Endothelial cell of umbilical vein (primary cell): ENCODE data around the gene ELF4. TPM values are rescaled to one million over a fixed set of nuclear protein-coding genes. Genes with fewer than 3 reads are reported as not detected.

Experiments
- Bru-seq: library from RNA; stranded (reverse); fragments of 400-500 nt; gene quantifications from one replicate; lab custom pipeline; 2021; lab: Mats Ljungman, UMichigan
- BruChase-seq, 2 experiments: library from RNA; stranded (reverse); fragments of 400-500 nt; gene quantifications; one replicate each; lab custom pipeline; 2021; lab: Mats Ljungman, UMichigan
- BruUV-seq: library from RNA; stranded (reverse); fragments of 400-500 nt; replicated peaks from 2 replicates; lab custom pipeline; 2021; lab: Mats Ljungman, UMichigan
- CTCF ChIA-PET: fragments of 300-600, 350-600 bp; sonication (Branson Sonifier 250); formaldehyde crosslinking; loops from one replicate; lab custom pipeline; 2021; ENCODE audit warnings: antibody characterized with exemption, inconsistent platforms; lab: Charles Lee
- POLR2A ChIA-PET: fragments of 300-600, 350-600 bp; sonication (Branson Sonifier 250); formaldehyde crosslinking; loops from one replicate; lab custom pipeline; 2021; ENCODE audit warnings: antibody characterized with exemption, inconsistent platforms; lab: Charles Lee
- DNase-seq: peaks from one replicate; pipeline ENCODE4 v3.0.0-alpha.2; 2011; ENCODE audit warnings: low read depth, low spot score
- FAIRE-seq: peaks from 2 replicates; lab custom pipeline; 2011; peaks lifted over from hg19 to GRCh38; lab: Jason Lieb, UNC
- H2AFZ ChIP-seq: 2 replicates; pipeline ENCODE4 v1.6.0; 2012; ENCODE audit warnings: low read depth, low read length, control low read depth, inconsistent platforms
- H3K27ac ChIP-seq: 2 replicates; pipeline ENCODE4 v1.5.1; 2011; ENCODE audit warnings: low read depth, mild to moderate bottlenecking, control low read depth, low read length, moderate library complexity; ENCODE audit not compliant: insufficient read depth
- H3K27me3 ChIP-seq, 2 experiments: 2 replicates each; pipeline versions ENCODE4 v1.6.0 to v1.6.1; 2011; ENCODE audit warnings: low read length in 2 of 2, mixed read lengths in 1 of 2; ENCODE audit not compliant: control insufficient read depth in 2 of 2, insufficient read depth in 2 of 2
- H3K36me3 ChIP-seq, 2 experiments: 2 replicates in 1 of 2; 3 replicates in 1 of 2; pipeline ENCODE4 v1.5.1; 2011; ENCODE audit warnings: low read length in 2 of 2, mild to moderate bottlenecking in 1 of 2, moderate library complexity in 1 of 2; ENCODE audit not compliant: control insufficient read depth in 2 of 2, insufficient read depth in 2 of 2; ENCODE audit errors: extremely low read depth in 1 of 2
- H3K4me1 ChIP-seq: 3 replicates; pipeline ENCODE4 v1.5.1; 2011; ENCODE audit warnings: mild to moderate bottlenecking, low read length; ENCODE audit not compliant: control insufficient read depth, insufficient read depth; ENCODE audit errors: extremely low read depth
- H3K4me2 ChIP-seq: 2 replicates; pipeline ENCODE4 v1.6.1; 2011; ENCODE audit warnings: low read length, control low read depth, mixed read lengths; ENCODE audit not compliant: insufficient read depth
- H3K4me3 ChIP-seq, 3 experiments: fragments of 200-600 bp in 1 of 3; sonication (generic), shearing (Covaris generic) in 1 of 3; replicated peaks in 1 of 3; 2 replicates each; pipeline ENCODE4 v1.5.1; 2011 to 2016; ENCODE audit warnings: control low read depth in 3 of 3, low read length in 3 of 3, mild to moderate bottlenecking in 2 of 3, inconsistent platforms in 1 of 3, low read depth in 1 of 3, moderate library complexity in 1 of 3; ENCODE audit not compliant: insufficient read depth in 1 of 3
- H3K79me2 ChIP-seq: 2 replicates; pipeline ENCODE4 v1.6.0; 2012; ENCODE audit warnings: low read length, inconsistent platforms; ENCODE audit not compliant: control insufficient read depth, insufficient read depth
- H3K9ac ChIP-seq: replicated peaks from 2 replicates; pipeline ENCODE3; 2011; ENCODE audit warnings: low read length, control low read depth; ENCODE audit not compliant: insufficient read depth; ENCODE audit errors: extremely low read depth
- H3K9me1 ChIP-seq: replicated peaks from 3 replicates; pipeline ENCODE4 v1.6.0; 2011; ENCODE audit warnings: mild to moderate bottlenecking, low read length; ENCODE audit not compliant: control insufficient read depth, insufficient read depth; ENCODE audit errors: extremely low read depth
- H3K9me3 ChIP-seq: replicated peaks from 2 replicates; pipeline ENCODE4 v1.5.1; 2012; ENCODE audit warnings: low read length, inconsistent platforms; ENCODE audit not compliant: control insufficient read depth, insufficient read depth
- H4K20me1 ChIP-seq: replicated peaks from 2 replicates; pipeline ENCODE3; 2011; ENCODE audit warnings: mild to moderate bottlenecking, low read length; ENCODE audit not compliant: control insufficient read depth, insufficient read depth; ENCODE audit errors: extremely low read depth
- MYC ChIP-seq: IDR thresholded peaks from one replicate; pipeline ENCODE4 v1.6.1; 2011; ENCODE audit warnings: mild to moderate bottlenecking, low read depth, low read length
- POLR2A ChIP-seq: IDR thresholded peaks from 2 replicates; pipeline ENCODE4 v1.6.1; 2012; ENCODE audit warnings: low read depth, mild to moderate bottlenecking, control low read depth, low read length
- POLR2AphosphoS5 ChIP-seq: IDR thresholded peaks from 2 replicates; pipeline ENCODE4 v1.6.1; 2012; ENCODE audit warnings: low read depth, mild to moderate bottlenecking, control low read depth, low read length, moderate library complexity; ENCODE audit not compliant: insufficient read depth
- dilution Hi-C: fragments of 300-500 bp; cut with MboI; formaldehyde crosslinking; loops from one replicate; pipeline ENCODE4 v1.15.0; 2019; ENCODE audit warnings: low sequenced_read_pairs; ENCODE audit not compliant: extremely low pct_ligation_motif_present
- intact Hi-C: fragments of 100-400 bp; cut with micrococcal nuclease; formaldehyde crosslinking; loops from one replicate; pipeline ENCODE4 v1.10.0; 2022
- long read RNA-seq: library from polyadenylated mRNA; stranded (forward); transcript quantifications from one replicate; pipeline ENCODE4 v2.0.0, GENCODE V29; 2021
- polyA minus RNA-seq, 3 experiments: library from RNA; depleted of rRNA, polyadenylated mRNA; stranded (reverse); fragments of >200 nt; gene quantifications; 1 replicate in 1 of 3; 2 replicates in 2 of 3; pipeline ENCODE4 v1.2.3, GENCODE V29; 2011
- polyA plus RNA-seq, 4 experiments: library from polyadenylated mRNA; depleted of rRNA in 3 of 4; stranded (reverse) in 3 of 4; unstranded in 1 of 4; fragments of >200 nt; gene quantifications; 2 replicates each; pipeline versions ENCODE4 v1.2.1 to v1.2.3, GENCODE V29; 2011 to 2012; ENCODE audit warnings: missing spikeins in 1 of 4
- total RNA-seq: library from RNA; stranded (reverse); gene quantifications from 2 replicates; pipeline ENCODE4 v1.2.3, GENCODE V29; 2021
- TF ChIP-seq, protein P1 (sequence below): IDR thresholded peaks from 2 replicates; pipeline ENCODE4 v1.6.1; 2011; ENCODE audit not compliant: insufficient read depth, insufficient read length
- TF ChIP-seq, protein P2 (sequence below), 2 donors: IDR thresholded peaks; 1 replicate in 1 of 2; 2 replicates in 1 of 2; pipeline ENCODE4 v1.5.1; 2011; ENCODE audit warnings: low read length in 2 of 2, mild to moderate bottlenecking in 2 of 2, moderate library complexity in 2 of 2, control low read depth in 1 of 2, inconsistent platforms in 1 of 2, low read depth in 1 of 2; ENCODE audit not compliant: insufficient read depth in 1 of 2; ENCODE audit errors: extremely low read depth in 1 of 2

ELF4 gene
- total RNA-seq (32.9 and 33.4 TPM in 2 replicates), polyA plus RNA-seq (31.6 and 31.9 TPM in 2 replicates), polyA minus RNA-seq (58.5 and 62.5 TPM in 2 replicates), Bru-seq, nascent RNA (percentile 76 among the genes with signal in this experiment), BruChase-seq, experiment 1, labeled RNA remaining after a 6-hour chase (percentile 85 among the genes with signal in this experiment), BruChase-seq, experiment 2, labeled RNA remaining after a 2-hour chase (percentile 81 among the genes with signal in this experiment)
- 28.5 and 29.1 TPM in 2 replicates for polyA plus RNA-seq (2011; cell fraction: cytosol; rRNA removed)
- 26.4 and 28.7 TPM in 2 replicates for polyA plus RNA-seq (2011; cell fraction: nucleus; rRNA removed)
- 30.7 and 30.8 TPM in 2 replicates for polyA plus RNA-seq (2012)
- 26.4 TPM for polyA minus RNA-seq (2011; cell fraction: cytosol; rRNA and poly(A)+ RNA removed)
- polyA minus RNA-seq (2011; cell fraction: nucleus; rRNA and poly(A)+ RNA removed): 12.4 and 14.0 TPM in 2 replicates
- long read RNA-seq, full-length matches to known transcripts: 11 of 59 reads
- long read RNA-seq, partial matches to known transcripts: 4 of 59 reads
- long read RNA-seq, other reads (novel, unspliced or antisense): 44 of 59 reads

DNA sequence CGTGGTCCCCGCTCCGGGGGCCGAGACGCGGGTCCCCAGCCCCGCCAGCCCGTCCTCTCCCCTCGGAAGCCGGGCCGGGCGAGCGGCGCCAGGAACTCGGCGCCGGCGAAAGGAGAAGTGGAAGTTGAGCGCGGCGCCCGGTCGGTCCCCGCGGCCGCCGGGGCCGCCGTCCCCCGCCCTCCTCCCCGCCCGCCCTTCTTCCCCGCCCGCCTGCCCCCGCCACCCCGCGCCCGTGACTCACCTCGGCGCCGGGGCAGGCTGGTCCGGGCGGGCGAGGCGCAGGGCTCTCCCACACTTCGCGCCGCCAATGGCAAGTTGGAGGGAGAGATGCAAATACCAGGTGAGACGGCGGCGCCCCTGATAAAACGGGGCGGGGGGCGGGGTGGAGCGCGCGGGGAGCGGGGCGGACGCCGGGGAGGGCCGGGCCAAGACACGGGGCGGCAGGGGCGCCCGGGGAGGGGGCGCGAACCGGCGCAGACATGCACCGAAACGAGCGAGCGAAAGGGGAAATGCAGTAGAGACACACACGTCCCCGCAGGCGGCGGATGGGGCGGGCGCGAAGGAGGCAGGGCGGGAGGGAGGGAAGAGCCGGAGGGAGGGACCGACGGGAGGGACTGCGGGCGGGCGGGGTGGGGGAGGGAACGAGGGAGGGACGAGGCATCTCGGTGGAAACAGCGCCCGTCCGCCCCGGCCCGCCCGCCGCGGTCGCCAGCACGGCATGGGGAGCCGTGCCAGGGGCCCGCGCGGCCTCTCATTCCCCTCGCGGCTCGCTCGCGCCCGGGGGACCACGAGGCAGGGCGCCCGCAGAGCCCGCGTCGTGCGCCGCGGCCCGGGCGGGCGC, at the start of gene ELF4:
ELF4 (minus strand) TSS at position 119 of the 841 bp plus-strand sequence. CDS start 29,167 bp downstream, outside the sequence.
- Histone ChIP-seq H3K27ac (peak within 1 kb of the TSS; percentile 84), H3K27me3 (no peaks in the 10 kb centered on the region), H3K4me1 (peaks cover 30% of the 10 kb centered on the region), H4K20me1 (no peaks in the 10 kb centered on the region), H3K79me2 (peaks cover 41% of the 10 kb centered on the region), H3K9me3 (no peaks in the 10 kb centered on the region), H3K4me3 (peak within 1 kb of the TSS; percentile 11 to 78 (median 61)), H2AFZ (no peak within 1 kb of the TSS), H3K36me3 (no peaks in the 10 kb centered on the region), H3K9me1 (no peaks in the 10 kb centered on the region), H3K9ac (peak within 1 kb of the TSS; percentile 86), H3K4me2 (peak within 1 kb of the TSS; percentile 33)
- FAIRE-seq (peak; percentile 72), DNase-seq (no peak)
- BruUV-seq: no TSS peak
- CTCF ChIA-PET: interaction anchor here (1.2 to 2.9 kb wide), 4 partner anchors 8 to 31 kb away, joined by 5 to 15 read pairs (median 8); no protein-coding TSS in a partner anchor
- TF ChIP-seq MYC (no peak), POLR2AphosphoS5 (peak; percentile 30)
- dilution Hi-C loops (no loop called here), intact Hi-C loops (loop anchor here (2.0 kb wide), 1 partner anchor 62 kb away; no protein-coding TSS in a partner anchor)
- POLR2A ChIA-PET: interaction anchor here (1.6 kb wide), 1 partner anchor 25 kb away, joined by 5 read pairs; no protein-coding TSS in a partner anchor

DNA sequence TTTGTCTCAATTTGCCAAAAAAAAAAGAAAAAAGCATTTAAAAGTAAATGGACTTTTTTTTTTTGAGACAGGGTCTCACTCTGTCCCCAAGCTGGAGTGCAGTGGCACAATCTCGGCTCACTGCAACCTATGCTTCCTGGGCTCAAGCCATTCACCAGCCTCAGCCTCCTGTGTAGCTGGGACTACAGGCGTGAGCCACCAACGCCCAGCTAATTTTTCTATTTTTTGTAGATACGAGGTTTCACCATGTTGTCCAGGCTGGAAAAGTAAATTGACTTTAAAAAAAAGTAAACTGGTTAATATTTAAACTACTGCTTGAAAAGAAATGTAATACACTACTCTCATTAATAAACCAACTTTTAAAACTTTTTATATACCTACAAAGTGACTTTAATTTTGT, 49.5 kb upstream of the ELF4 start:
- DNase-seq: no peak
- ChIA-PET POLR2A (no interaction called here), CTCF (interaction anchor here (1.0 to 1.2 kb wide), 2 partner anchors 80 to 99 kb away, joined by 3 to 4 read pairs; no protein-coding TSS in a partner anchor)
- Histone ChIP-seq H3K36me3 (no peaks in the 10 kb centered on the region), H3K79me2 (peaks cover 3% of the 10 kb centered on the region), H3K27me3 (no peaks in the 10 kb centered on the region), H3K4me2 (no peak overlapping the region), H2AFZ (no peak overlapping the region), H3K4me3 (no peak overlapping the region), H3K27ac (no peak overlapping the region), H3K9ac (no peak overlapping the region), H4K20me1 (no peaks in the 10 kb centered on the region), H3K4me1 (peaks cover 5% of the 10 kb centered on the region), H3K9me1 (no peaks in the 10 kb centered on the region), H3K9me3 (no peaks in the 10 kb centered on the region)
- no peak for FAIRE-seq
- intact Hi-C loops: no loop called here
- dilution Hi-C loops: no loop called here
- no TSS peak for BruUV-seq
- TF ChIP-seq, protein P1, sequence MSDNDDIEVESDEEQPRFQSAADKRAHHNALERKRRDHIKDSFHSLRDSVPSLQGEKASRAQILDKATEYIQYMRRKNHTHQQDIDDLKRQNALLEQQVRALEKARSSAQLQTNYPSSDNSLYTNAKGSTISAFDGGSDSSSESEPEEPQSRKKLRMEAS: no peak
- TF ChIP-seq, protein P2, sequence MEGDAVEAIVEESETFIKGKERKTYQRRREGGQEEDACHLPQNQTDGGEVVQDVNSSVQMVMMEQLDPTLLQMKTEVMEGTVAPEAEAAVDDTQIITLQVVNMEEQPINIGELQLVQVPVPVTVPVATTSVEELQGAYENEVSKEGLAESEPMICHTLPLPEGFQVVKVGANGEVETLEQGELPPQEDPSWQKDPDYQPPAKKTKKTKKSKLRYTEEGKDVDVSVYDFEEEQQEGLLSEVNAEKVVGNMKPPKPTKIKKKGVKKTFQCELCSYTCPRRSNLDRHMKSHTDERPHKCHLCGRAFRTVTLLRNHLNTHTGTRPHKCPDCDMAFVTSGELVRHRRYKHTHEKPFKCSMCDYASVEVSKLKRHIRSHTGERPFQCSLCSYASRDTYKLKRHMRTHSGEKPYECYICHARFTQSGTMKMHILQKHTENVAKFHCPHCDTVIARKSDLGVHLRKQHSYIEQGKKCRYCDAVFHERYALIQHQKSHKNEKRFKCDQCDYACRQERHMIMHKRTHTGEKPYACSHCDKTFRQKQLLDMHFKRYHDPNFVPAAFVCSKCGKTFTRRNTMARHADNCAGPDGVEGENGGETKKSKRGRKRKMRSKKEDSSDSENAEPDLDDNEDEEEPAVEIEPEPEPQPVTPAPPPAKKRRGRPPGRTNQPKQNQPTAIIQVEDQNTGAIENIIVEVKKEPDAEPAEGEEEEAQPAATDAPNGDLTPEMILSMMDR (IDR thresholded peaks at IDR 0.05; ENCODE audit: extremely low read depth in 1 of 2, insufficient read depth in 1 of 2, low read depth in 1 of 2, low read length in 2 of 2): no peak
- TF ChIP-seq POLR2A: no peak
